ENCODE data around the gene TMEM255A.

The TMEM255A gene

GRCh38 chrX:120262859-120263708 is 48.2 kb downstream of the TMEM255A start:
- no peak for DNase-seq

GRCh38 chrX:120260369-120260768 is 50.9 kb downstream of the TMEM255A start:
- no peak for DNase-seq

DNA sequence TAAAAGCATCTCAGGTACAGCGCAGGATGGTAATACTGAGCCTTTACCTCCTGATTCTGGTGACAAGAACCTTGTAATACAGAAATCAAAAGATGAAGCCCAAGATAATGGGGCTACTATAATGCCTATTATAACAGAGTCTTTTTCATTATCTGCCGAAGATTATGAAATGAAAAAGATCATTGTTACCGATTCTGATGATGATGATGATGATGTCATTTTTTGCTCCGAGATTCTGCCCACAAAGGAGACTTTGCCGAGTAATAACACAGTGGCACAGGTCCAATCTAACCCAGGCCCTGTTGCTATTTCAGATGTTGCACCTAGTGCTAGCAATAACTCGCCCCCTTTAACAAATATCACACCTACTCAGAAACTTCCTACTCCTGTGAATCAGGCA is 57.5 kb downstream of the TMEM255A start:
- no peak for DNase-seq

GRCh38 chrX:120251471-120252011 is 59.7 kb downstream of the TMEM255A start:
- DNase-seq = no peak

DNA sequence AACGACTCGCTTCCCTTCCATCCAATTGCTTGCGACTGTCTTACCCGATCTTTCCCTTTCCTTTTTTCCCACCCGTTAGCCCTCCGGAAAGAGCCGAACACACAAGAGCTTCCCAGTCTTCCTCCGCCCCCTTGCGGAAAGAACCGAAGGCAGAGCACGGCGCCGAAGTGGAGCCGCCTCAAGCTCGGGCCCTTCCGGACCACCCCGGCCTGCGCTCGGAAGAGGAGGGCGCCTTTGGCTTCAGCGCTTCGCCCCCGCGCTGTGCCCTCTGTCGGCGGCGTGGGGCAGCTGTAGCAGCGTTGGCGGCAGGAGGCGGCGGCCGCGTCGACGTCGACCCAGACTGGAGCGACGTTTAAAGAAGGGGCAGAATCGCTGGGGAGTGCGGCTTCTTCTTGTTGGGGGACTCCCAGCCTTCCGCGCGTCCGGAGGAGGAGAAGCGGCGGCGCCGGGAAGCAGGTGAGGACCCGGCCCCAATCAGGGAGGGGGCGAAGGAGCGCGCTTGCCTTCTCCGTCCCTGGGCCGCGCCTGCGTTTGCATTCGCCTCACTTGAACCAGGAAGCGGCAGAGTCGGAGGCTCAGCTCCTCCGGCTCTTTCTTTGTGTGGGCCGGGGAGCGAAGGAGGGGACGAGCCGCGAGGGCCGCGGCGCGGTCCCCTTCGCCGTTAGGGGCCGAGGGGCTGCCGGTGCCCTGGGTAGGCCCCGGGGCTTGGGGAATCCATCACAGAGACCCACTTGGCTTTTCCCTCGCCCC is 60.6 kb downstream of the TMEM255A start, which contains the start of gene ZBTB33:
Gene ZBTB33 (plus strand): TSS at position 291 of the 750 bp plus-strand sequence. CDS start 2,604 bp downstream, outside the sequence.
- DNase-seq = peak; percentile 46 to 62

GRCh38 chrX:120244735-120245498 is 66.3 kb downstream of the TMEM255A start:
- DNase-seq = peak in 1 of 2 experiments; percentile 27

- DNase-seq = no peak
Measured at GRCh38 chrX:120244395-120244734, 66.9 kb downstream of the TMEM255A start.

DNA sequence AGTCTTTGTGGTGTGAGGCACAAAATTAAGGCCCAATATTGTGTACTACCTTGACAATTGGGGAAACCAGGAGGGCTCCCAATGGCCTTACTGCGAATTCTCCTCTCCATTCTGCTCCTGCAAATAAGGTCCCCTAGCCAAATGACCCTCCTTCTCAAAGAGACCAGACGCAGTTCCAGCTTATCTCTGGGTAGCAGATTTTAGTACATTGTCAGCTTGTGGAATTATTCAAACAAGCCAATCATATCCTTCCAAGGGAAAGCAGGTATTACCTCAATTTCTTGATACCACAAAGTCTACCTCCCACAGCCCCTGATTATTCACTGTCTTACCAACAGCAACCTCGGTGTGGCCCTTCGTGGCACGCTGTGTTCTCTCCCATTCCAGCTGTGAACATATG is 68.4 kb downstream of the TMEM255A start:
- no peak for DNase-seq

DNA sequence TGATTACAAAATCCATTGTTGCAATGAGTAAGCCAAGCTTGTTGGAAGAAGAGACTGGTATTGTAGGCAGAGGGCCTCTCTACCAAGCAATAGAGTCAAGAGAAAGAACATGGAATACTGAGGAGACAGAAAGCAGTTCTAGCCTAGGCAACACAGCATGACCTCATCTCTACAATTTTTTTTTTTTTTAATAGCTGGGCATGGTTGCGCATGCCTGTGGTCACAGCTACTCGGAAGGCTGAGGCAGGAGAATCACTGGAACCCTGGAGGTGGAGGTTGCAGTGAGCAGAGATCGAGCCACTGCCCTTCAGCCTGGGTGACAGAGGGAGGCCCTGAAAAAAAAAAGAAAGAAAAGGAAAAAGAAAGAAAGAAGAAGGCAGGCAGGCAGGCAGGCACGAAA is 72.3 kb downstream of the TMEM255A start:
- no peak for DNase-seq

GRCh38 chrX:120236687-120237479 is 74.4 kb downstream of the TMEM255A start:
- DNase-seq = no peak

DNA sequence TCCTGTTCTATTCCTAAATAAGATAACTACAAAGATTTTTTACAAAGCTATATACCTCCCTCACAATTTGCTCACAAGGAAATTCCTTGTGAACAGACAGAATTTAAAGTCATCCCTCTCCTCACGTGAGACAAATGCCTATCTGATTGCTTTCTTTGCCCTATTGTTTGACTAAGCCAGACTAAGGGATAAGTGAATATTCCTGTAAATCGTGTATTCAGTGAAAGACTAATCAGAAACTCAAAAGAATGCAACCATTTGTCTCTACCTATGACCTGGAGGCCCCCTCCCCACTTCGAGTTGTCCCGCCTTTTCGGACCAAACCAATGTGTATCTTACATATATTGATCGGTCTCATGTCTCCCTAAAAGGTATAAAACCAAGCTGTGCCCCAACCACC is 76.0 kb downstream of the TMEM255A start:
- DNase-seq = no peak

DNA sequence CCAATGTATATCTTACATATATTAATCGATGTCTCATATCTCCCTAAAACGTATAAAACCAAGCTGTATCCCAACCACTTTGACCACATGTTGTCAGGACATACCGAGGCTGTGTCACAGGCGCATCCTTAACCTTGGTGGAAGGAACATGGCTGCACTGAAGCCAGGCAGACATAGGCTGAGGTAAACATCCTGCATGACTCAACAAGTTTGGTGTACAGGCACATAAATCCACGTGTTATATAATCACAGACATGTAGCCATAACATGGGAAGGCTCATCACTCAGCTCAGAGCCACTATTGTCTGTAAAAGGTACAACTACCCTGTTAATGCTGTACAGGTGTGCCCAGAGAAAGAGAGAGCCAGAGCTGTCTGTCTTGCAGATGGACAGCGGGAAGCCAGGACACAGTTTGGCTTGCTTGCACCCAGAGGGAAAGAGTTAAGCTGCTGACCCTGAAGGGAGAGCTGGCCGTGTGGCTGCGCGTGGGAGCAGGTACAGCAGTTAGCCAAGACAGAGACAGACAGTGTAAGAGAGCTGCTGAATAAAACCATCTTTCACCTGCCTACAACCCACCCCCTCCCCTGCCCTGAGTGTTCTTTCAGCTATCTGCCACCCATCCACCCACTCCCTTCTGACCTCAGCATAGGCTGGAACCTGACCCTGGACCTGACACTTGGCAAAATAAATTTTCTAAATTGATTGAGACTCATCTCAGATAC is 82.9 kb downstream of the TMEM255A start:
- no peak for DNase-seq

- no peak for DNase-seq
Measured at GRCh38 chrX:120224388-120224787, 86.9 kb downstream of the TMEM255A start.

DNA sequence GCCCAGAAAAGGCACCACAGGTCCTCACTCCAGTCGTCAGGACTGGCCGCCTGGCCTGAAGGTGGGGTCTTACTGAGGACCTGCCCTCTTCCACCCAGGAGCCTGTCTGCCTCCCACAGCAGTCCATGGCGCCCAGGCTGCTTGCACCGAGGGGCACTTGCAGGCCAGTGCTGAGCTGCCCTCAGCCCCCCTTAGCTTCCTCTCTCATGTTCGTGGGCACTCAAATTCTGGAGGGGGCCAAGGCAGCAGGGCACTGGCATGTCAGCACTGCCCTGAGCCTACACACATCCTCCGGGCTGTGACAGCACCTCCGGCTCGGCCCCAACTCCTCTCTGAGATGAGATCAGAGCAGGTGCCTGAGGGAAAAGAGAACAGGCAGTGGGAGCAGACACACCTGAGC is 87.9 kb downstream of the TMEM255A start:
- DNase-seq = no peak

- no peak for DNase-seq
Measured at GRCh38 chrX:120213438-120214265, 97.6 kb downstream of the TMEM255A start.

All from cerebellar nuclear complex (tissue), 1 donor.